ENCODE measurements around the gene JAZF1.
A peak's percentile ranks its signal among the peaks of the same experiment; 100 is the strongest.
"Not testable (repeated sequence)": the region's sequence is repeated elsewhere in the genome, so short reads cannot be mapped to it uniquely, and the experiment has no call there.

The JAZF1 gene

DNA sequence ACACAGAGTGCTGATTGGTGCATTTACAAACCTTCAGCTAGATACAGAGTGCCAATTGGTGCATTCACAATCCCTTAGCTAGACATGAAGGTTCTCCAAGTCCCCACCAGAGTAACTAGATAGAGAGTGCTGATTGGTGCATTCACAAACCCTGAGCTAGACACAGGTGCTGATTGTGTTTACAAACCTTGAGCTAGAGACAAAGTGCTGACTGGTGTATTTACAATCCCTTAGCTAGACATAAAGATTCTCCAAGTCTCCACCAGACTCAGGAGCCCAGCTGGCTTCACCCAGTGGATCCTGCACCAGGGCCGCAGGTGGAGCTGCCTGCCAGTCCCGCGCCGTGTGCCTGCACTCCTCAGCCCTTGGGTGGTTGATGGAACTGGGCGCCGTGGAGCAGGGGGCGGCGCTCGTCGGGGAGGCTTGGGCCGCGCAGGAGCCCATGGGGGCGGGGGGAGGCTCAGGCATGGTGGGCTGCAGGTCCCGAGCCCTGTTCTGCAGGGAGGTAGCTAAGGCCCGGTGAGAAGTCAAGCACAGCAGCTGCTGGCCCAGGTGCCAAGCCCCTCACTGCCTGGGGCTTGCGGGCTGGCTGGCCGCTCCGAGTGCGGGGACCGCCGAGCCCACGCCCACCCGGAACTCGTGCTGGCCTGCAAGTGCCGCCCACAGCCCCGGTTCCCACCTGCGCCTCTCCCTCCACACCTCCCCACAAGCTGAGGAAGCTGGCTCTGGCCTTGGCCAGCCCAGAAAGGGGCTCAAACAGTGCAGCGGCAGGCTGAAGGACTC is 323.7 kb downstream of the JAZF1 start:
- not testable (repeated sequence) for DNase-seq

DNA sequence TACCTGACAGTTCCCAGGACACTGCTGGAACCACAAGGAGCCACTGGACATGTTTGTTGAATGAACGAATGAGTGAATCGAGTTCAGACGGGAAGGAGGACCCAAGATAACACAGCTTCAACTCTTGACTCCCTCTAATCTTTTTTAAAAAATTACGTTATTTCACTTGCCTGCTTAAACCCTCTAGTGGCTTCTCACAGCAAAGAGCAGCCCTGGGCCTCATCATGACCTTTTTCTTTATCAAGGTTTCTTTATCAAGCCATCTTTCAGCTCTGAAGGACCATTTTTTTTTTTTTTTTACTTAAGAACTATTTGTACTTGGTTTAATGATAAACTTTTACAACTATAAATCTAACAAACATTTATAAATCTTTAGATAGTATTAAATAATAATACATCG is 330.1 kb downstream of the JAZF1 start:
- DNase-seq = no peak

DNA sequence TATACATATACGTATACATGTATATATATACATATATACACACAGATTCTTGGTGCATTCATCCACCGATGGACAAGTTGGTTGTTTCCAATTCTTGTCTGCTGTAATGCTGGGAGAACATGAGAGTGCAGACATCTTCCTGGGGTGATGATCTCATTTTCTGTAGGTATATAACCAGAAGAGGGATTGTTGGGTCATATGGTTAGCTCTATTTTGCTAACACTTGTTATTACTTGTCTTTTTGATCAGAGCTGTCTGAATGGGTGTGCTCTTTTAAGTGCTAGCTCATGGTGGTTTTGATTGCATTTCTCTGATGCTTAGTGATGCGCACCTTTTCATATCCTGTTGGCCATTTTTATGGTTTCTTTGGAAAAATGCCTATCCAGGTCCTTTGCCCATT is 334.2 kb downstream of the JAZF1 start:
- DNase-seq = peak; percentile 4

DNA sequence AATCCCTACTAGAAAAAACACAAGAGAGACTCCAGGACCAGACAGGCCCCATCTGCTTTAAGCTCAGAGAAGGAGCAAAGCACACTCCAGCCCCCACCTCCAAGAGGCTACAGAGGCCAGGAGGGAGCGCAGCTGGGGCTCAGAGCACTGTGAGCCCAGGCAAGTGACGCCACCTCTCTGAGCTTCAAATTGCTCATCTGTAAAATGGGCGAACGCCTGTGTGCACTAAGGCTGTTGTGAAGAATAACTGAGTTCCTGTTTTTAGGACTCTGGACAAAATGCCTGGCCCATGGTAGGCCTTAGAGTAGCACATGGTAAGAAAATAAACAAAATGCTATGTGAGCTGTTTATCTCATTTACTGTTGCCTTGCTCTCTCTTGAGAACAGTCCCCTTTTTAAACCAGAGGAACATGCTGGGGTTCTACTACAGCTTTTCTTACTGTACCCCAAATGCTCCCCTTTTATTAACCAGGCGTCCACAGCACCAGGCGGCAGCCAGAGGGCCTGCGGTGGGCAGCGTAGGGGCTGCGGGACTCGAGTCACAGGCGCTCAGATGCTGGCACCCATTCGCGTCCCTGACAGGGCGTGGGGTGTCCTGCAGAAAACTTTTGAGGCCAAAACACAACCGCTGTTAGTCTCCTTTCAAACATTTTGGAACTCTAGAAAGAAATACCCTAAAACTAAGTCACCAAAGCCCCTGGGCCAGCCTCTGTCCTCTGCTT is 336.9 kb downstream of the JAZF1 start:
- DNase-seq = no peak

DNA sequence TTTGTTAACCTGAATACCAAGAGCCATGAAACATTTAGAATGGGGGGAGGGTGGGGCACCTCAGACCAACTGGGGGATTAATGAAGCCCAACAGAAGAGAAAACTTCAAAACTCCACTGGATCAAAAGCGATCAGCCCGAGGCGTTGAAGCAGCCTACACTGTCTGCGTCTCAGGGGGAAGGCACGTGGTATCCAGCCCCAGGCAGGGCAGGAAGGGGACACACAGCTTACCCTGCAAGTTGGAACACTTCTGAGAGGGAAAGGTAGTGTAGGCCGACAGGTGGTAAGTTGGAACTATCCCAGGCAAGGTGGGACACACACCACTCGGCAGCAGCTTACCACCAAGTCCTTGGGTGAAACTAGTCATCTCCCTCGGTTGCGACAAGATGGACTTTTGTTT is 337.7 kb downstream of the JAZF1 start:
- DNase-seq = no peak

DNA sequence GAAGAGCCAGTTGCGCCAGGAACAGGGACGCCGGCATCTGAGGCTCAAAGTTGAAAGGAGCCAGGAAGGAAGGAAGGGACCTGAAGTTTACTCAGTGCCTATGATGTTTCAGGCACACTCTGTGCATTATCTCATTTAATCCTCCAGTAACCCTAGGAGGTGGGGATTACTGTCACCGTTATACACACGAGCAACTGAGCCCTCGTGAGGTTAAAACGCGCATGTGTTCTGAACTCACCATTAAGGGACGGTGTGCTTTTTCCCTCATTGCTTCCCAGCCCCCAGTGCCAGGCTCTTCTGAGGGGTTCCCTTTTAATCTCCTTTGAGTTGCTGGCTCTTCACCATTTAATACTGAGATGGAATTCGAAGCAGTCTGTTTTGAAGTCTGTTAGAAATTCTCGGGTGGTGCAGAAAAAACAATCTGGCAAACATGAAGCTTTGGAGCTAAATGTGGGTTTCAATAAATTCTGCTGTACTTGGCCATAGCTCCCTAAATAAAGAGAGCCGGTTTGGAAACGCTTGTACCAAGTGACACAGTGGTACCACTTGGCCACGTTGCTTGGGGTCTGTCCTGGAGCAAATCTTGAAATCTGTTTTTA is 338.4 kb downstream of the JAZF1 start:
- DNase-seq = no peak

DNA sequence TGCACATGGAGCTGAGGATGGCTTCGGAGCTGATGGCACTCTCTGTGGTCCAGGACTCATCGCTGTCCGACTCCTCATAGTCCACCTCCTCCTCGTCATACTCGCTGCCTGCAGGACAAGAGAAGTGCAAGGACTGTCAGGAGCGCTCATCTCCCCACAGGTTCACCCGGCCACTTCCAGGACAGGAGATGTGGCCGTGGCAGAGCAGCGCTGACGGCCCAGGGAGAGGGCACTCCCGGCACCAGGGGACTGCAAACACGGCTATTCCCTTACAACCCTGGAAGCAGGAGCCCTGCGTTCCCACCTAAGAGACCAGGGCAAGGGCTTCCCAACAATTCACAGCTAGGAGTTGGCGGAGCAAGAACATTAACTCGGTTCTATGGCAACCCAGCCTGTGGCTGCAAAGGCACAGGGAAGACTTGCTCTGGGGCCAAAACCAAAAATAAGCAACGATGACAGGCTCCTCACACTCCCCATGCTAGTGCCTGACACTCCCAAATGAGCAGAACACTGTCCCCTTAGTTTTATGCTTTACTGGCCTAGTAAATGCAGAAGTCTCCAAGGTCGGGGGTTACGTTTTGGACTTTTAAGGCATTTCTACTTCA is 339.7 kb downstream of the JAZF1 start:
- DNase-seq = no peak

DNA sequence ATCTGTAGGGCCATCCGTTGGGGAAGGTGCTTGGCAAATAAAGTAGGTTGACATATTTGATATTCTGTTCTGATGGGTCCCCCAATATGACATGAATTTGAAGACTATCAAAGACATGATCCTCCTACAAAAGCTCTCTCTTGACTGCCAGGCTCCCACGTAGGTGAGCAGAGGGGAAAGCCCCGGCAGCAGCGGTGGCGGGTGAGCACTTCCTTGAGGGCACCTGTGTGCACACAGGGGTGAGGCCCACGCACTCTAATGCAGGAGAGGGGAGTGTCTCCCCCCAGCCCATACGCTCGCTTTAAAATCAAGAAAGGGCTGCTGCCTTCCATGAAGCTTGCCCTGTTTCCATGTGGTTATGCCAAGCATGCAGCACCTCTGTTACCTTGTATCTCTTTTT is 340.3 kb downstream of the JAZF1 start:
- DNase-seq = no peak

DNA sequence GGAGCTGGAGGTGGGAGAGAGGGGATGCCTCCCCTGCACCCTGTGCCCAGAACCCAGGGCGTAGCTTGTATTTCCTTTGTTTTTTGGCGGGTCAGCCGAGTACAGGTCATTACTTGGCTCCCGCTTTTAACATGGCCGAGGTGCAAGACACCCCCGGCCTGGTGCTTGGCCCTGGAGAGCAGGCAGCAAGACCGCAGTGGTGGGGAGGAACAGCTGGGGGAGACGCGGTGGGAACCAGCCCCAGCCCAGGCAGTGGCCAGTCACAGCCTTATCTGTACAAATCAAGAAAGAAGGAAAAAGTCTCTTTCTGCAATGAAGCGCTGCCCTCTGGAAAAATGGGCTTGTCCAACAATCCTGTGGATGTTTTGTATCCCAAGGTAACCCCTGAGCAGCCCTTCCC is 341.5 kb downstream of the JAZF1 start:
- DNase-seq = no peak

DNA sequence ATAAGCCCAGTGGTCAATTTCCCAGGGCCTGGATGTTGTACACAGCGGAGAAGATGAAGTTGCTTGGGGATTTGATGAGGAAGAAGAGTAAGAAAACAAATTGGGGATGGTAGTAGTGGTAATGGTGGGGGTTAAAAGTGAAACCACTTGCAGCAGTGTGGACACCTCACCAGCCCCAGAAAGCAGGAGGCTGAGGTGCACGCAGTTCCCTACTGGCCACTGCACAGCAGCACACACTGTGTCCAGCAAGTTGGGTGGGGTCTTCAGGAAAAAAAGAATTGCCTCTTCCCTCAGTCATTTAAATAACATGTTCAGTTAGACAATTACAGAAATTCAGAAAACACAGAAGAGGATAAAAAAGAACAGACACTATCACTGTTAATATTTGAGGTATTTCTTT is 344.1 kb downstream of the JAZF1 start:
- DNase-seq = no peak

DNA sequence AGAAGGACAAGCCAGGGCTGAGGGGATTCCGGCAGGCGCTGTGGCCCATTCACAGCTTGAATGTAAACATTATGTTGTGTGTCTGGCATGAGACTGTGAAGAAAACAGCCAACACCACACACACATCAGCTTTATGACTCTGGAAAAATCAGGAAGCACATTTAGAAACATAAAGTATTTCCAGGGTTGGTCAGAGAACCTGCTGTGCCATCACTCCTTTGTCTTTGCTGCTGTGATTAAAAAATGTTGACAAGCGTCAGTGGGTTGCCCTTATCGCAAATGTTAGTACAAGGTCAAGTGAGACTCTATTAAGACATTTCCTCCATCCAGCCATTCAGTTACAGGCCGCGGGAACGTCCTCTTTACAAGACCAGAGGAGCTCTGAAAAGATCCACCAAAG is 345.2 kb downstream of the JAZF1 start:
- DNase-seq = no peak

DNA sequence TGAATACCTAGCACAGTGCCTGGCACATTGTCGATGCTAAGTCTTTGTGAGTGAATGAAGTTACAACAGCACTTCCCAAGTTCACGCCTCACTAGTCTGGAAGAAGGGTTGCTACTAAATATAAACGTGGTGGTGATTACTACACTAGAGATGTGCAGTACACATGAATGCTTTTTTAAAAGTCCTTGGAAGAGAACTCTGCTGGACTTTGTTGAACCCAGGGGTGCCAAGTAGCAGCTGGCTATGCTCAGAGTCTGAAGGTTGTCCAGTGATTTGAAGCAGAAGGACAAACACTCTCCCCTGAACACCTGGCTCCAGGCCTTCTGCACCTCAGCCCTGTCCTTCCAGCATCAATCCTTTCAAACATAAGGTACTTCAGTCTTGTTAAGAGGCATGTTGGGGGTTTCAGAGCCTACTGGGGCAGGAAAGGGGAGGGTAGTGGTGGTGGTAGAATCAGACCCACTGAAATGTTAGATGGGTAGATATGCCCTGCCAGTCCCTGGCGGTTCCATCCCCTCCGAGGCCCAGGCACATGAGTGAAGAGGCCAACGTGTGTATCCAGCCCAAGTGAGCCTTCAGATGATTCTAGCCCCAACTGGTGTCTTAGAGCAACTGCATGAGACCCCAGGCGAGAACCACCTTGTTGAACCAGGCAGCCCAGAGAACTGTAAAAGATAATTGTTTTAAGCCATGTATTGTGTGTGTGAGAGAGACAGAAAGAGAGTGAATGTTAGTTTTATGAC is 346.2 kb downstream of the JAZF1 start:
- no peak for DNase-seq

DNA sequence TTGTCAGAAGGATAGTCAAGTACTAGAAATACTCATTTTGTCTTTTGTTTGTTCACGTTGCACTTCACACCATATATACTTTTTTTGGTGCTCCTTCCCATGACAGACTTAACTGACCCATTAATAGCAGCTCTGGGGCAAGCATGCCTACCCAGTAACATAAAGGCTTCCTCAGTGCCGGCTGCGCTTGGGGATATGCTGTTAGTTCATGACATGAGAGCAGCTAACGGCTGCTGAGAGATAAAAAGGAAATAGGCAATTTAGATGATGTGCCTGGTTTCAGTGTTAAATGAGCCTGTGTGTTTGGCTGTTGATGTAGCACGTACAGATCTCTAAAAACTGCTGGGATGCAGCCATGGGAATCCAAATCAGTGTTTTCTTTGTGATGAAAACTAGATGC is 354.2 kb downstream of the JAZF1 start:
- no peak for DNase-seq

DNA sequence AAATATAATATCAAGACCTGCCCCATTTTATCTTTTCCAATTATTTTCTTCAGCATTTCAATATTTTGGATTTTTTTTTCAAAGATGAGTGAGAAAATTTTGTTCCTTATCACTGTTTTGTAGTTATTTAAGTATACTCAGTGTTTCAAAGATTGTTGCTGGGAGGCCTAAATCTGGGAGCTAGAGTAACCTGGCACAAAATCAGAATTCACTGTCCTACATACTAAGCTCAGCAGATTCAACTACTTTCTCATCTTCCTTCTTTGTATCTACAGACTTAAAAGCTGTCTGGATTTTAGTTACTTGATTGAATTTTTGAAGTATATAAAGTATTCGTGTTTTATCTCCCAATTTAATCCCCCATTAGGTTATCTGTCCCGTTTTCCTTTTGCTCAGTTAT is 354.7 kb downstream of the JAZF1 start:
- no peak for DNase-seq

DNA sequence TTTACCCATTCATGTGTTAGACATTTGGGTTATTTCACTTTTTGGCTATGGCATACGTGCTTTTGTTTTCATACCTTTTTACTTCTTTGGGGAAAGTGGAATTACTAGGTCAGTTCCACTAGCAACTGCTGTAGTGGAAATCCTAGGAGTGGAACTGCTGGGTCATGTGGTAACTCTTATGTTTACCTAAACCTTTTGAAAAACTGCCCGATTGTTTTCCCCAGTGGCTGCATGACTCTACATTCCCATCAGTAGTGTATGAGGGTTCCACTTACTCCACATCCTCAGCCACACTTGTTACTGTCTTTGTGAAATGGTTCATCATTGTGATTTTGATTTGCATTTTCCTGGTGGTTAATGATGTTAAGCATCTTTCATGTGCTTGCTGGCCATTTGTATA is 358.4 kb downstream of the JAZF1 start:
- DNase-seq = no peak

DNA sequence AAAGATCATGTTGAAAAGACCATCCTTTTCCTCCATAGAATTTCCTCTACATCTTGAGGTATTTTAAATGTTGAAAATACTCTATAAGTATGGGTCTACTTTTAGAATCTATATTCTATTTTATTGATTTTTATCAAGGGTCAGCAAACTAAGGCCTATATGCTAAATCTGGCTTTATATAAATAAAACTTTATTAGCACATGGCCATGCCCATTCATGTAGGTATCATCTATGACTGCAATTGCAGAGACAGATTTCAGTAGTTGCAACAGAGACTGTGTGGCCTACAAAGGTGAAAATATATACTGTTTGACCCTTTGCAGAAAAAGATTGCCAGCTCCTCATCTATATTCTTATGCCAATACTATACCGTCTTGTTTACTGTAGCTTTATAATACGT is 367.9 kb downstream of the JAZF1 start:
- no peak for DNase-seq

DNA sequence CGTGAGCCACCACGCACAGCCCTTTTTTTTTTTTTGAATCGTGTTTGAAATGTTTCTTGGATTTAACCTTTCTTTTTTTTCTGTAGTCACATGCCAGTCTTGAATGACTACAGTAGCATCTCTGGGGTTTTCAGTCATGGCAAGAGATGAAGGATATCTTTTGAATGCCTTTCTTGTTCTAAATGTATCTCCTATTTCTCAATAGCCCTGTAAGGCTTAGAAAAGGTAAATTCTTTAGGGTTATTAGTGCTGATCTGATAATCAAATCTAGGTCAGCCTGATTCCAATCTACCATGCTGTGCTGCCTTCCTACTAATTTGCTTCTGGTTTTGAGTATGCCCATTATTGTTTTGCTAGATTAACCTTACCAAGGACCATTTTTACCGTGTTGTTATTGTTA is 370.4 kb downstream of the JAZF1 start:
- DNase-seq = no peak

DNA sequence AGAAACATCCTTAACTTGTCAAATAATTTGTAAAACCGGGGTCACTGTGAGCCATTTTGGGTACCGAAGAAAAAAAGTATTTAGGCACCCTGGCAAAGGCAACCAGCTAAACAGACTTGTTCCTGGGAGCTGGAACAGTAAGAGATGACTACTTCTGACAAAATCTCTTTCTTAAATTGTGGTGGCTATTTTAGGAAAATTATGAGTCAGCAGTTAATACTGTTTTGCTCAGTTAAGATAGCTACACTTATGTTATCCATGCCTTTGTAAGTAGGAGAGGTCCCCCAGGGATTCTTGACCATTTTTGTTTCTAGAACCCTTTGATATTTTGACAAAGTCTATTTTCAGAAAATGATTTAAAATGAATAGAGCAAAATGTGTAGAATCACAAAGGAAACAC is 372.0 kb downstream of the JAZF1 start:
- DNase-seq = no peak

DNA sequence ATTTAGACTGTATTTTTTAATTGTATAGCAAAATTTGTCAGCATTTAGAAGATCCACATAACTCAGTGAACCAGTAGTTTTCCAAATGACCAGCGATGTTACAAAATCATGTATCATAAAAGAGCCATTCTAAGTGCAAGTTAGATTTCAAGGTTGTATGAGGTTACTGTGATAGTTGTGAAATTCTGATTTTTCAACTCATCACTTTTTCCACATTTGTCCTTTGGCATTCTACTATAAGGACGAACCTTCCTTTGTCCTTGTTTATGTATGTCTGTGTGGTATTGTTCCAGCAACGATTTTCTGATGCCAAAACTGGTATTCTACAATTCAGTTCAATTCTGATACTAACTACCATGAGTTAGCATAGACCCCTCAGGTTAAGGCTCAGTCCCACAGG is 376.5 kb downstream of the JAZF1 start:
- no peak for DNase-seq

DNA sequence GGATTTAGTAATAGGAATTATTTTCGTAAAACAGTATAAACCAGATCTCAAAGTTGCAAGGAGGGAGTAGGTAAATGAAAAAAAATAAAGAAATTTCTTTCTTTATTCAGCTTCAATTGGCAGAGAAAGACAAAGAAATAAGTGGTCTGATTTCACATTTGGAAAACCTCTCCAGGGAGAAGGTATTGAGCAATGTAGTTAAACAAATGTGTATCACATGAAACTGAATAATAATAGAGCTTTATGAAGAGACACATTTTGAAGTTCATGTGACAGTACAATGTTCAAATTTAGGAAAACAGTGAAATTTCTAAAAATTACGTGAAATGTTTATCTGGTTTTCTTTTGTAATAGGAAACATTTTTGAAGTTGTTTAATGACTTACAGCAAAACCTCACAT is 377.6 kb downstream of the JAZF1 start:
- no peak for DNase-seq

DNA sequence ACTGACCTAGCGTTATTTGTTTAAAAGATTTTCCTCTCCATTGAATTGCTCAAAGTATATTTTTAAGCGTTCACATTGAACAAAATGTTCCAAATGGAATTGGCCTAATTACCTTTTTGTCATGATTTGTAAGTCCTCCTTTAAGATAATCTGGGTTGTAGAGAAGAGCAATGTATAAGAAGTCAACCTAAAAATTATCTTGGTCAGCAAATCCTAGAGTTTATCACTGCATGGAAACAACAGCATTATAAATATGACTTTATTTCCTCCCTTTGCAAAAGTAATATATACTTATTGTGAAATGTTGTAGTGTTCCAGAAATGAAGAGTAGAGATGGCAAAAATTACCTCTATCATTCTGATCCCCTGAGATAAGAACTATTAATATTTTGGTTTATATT is 381.4 kb downstream of the JAZF1 start:
- DNase-seq = no peak

DNA sequence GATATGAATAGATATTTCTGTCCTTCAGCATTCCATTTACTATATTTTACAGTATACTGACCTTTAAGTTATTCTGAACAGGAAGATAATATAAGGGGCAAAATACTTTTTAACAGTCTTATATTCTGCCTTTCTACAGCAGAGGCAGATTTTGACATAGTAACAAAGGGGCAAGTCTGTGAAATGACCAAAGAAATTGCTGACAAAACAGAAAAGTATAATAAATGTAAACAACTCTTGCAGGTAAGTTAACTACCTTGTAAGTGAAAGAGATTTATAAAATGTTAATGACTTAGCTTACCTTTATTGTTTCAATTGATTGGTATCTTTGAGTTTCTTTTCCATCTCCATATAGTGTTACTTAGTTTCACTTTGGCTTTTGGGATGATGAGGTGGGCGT is 384.6 kb downstream of the JAZF1 start:
- DNase-seq = no peak

DNA sequence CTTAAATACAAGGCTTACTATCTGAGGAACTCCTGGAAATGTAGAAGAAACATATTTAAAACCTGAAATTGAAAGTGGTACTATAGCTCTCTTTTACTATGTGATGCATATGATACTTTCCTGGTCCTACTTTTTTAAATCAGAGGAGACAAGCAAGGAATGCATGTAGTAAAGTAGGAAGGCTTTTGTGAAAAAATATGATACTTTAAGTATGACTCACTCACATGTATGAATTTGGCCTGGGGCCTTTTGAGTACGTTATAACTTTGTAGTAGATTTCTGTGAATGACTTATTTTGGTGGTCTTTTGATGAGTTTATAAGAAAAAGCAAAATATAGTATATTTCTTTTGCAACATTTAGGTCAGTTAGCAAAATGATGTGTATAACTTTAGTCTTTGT is 386.8 kb downstream of the JAZF1 start:
- DNase-seq = no peak
